Nephron progenitor cell (in vitro differentiated cells): Measurements from ENCODE around the gene ZNF236.

ENCODE experiments used
- DNase-seq: peaks from one replicate; pipeline ENCODE4 v3.0.0; 2021
- H3K27ac Mint-ChIP-seq: 2 replicates; pipeline ENCODE4 v1.8.0; 2021; ENCODE audit warnings: mild to moderate bottlenecking, moderate library complexity, mixed read lengths
- H3K27me3 Mint-ChIP-seq: 2 replicates; pipeline ENCODE4 v1.8.0; 2021; ENCODE audit warnings: mild to moderate bottlenecking, low read depth, mixed read lengths; ENCODE audit not compliant: poor library complexity
- H3K36me3 Mint-ChIP-seq: 2 replicates; pipeline ENCODE4 v1.8.0; 2021; ENCODE audit warnings: low read depth, mixed read lengths
- H3K4me1 Mint-ChIP-seq: 2 replicates; pipeline ENCODE4 v1.8.0; 2021; ENCODE audit warnings: mixed read lengths
- H3K4me3 Mint-ChIP-seq: 2 replicates; pipeline ENCODE4 v1.8.0; 2021; ENCODE audit warnings: mild to moderate bottlenecking, moderate library complexity, mixed read lengths
- H3K9me3 Mint-ChIP-seq: 2 replicates; pipeline ENCODE4 v1.8.0; 2021; ENCODE audit warnings: mild to moderate bottlenecking, moderate library complexity, mixed read lengths
- CTCF ChIP-seq: fragments of 200-600 bp; sonication (generic); IDR thresholded peaks from 2 replicates; pipeline ENCODE4 v1.5.0; 2021; ENCODE audit warnings: antibody characterized with exemption

ZNF236 gene

GRCh38 chr18:76791106-76791505 lies 31.3 kb upstream of the ZNF236 start:
- no peak overlapping the region for H3K4me3 Mint-ChIP-seq
- H3K36me3 Mint-ChIP-seq, result peaks cover 11% of the 10 kb centered on the region
- no peak for TF ChIP-seq CTCF
- H3K4me1 Mint-ChIP-seq, result no peaks in the 10 kb centered on the region
- H3K9me3 Mint-ChIP-seq, result peaks cover 59% of the 10 kb centered on the region
- H3K27me3 Mint-ChIP-seq, result peaks cover 3% of the 10 kb centered on the region
- no peak overlapping the region for H3K27ac Mint-ChIP-seq
- DNase-seq, result no peak

GRCh38 chr18:76791642-76792041 lies 30.7 kb upstream of the ZNF236 start:
- no peak for DNase-seq
- Mint-ChIP-seq H3K36me3 (peaks cover 11% of the 10 kb centered on the region), H3K4me1 (no peaks in the 10 kb centered on the region), H3K4me3 (no peak overlapping the region), H3K9me3 (peaks cover 62% of the 10 kb centered on the region), H3K27me3 (peaks cover 3% of the 10 kb centered on the region), H3K27ac (no peak overlapping the region)
- no peak for TF ChIP-seq CTCF

GRCh38 chr18:76794326-76794725 lies 28.0 kb upstream of the ZNF236 start:
- TF ChIP-seq CTCF, result no peak
- Mint-ChIP-seq H3K9me3 (peaks cover 65% of the 10 kb centered on the region), H3K27me3 (peaks cover 3% of the 10 kb centered on the region), H3K4me1 (no peaks in the 10 kb centered on the region), H3K36me3 (peaks cover 11% of the 10 kb centered on the region), H3K27ac (no peak overlapping the region), H3K4me3 (no peak overlapping the region)
- DNase-seq, result no peak

GRCh38 chr18:76801567-76802505 lies 20.5 kb upstream of the ZNF236 start:
- DNase-seq, result peak; percentile 70
- Mint-ChIP-seq H3K9me3 (peaks cover 19% of the 10 kb centered on the region), H3K36me3 (no peaks in the 10 kb centered on the region), H3K4me3 (peak overlapping the region; percentile 64), H3K27ac (no peak overlapping the region), H3K27me3 (peaks cover 5% of the 10 kb centered on the region), H3K4me1 (peaks cover 5% of the 10 kb centered on the region)
- peak; percentile 82 for TF ChIP-seq CTCF

GRCh38 chr18:76803413-76803812 lies 18.9 kb upstream of the ZNF236 start:
- Mint-ChIP-seq H3K27me3 (peaks cover 5% of the 10 kb centered on the region), H3K27ac (no peak overlapping the region), H3K36me3 (peaks cover 5% of the 10 kb centered on the region), H3K9me3 (peaks cover 10% of the 10 kb centered on the region), H3K4me1 (peaks cover 5% of the 10 kb centered on the region), H3K4me3 (no peak overlapping the region)
- DNase-seq, result no peak
- no peak for TF ChIP-seq CTCF

GRCh38 chr18:76803814-76804213 lies 18.5 kb upstream of the ZNF236 start:
- Mint-ChIP-seq H3K4me1 (peaks cover 5% of the 10 kb centered on the region), H3K36me3 (peaks cover 5% of the 10 kb centered on the region), H3K4me3 (no peak overlapping the region), H3K27me3 (peaks cover 5% of the 10 kb centered on the region), H3K27ac (no peak overlapping the region), H3K9me3 (peaks cover 7% of the 10 kb centered on the region)
- TF ChIP-seq CTCF, result peak; percentile 55
- DNase-seq, result peak; percentile 69
